T-cell (primary cell): ENCODE results near the gene RPTOR. TPM values are rescaled to one million over a fixed set of nuclear protein-coding genes. Genes with fewer than 3 reads are reported as not detected.

ENCODE experiments used
- ATAC-seq, 4 experiments: fragments of 200-7000 bp in 3 of 4; fragments of 150-1000 bp in 1 of 4; cut with Tn5 transposase; replicated peaks in 1 of 4; 1 replicate in 3 of 4; 2 replicates in 1 of 4; pipeline ENCODE4 v1.10.0; 2021; ENCODE audit warnings: moderate library complexity in 3 of 4, mild to moderate bottlenecking in 2 of 4, moderate number of reproducible peaks in 1 of 4
- CTCF ChIA-PET, 2 donors: fragments of 300-600 bp; sonication (Branson Sonifier 250); formaldehyde crosslinking; loops; one replicate each; lab custom pipeline; 2022; ENCODE audit warnings: antibody characterized with exemption in 2 of 2; lab: Charles Lee
- POLR2A ChIA-PET, 2 donors: fragments of 300-600 bp; sonication (Branson Sonifier 250); formaldehyde crosslinking; loops; one replicate each; lab custom pipeline; 2022; ENCODE audit warnings: antibody characterized with exemption in 2 of 2; lab: Charles Lee
- DNase-seq, 35 experiments: peaks; one replicate each; pipeline versions ENCODE4 v3.0.0 to v3.0.0-alpha.2; 2013 to 2023
- H3K27ac ChIP-seq: one replicate; pipeline ENCODE4 v1.5.1; 2013; ENCODE audit warnings: low read length
- H3K27me3 ChIP-seq, 2 experiments: replicated peaks in 1 of 2; 1 replicate in 1 of 2; 2 replicates in 1 of 2; pipeline versions ENCODE4 v1.6.1 to v1.7.0; 2013; ENCODE audit warnings: low read length in 1 of 2, mixed read lengths in 1 of 2; ENCODE audit not compliant: control insufficient read depth in 2 of 2, insufficient read depth in 2 of 2; ENCODE audit errors: extremely low read depth in 1 of 2
- H3K36me3 ChIP-seq, 2 donors: 1 replicate in 1 of 2; 2 replicates in 1 of 2; pipeline versions ENCODE4 v1.6.1 to v1.7.0; 2013; ENCODE audit warnings: low read length in 1 of 2; ENCODE audit not compliant: control insufficient read depth in 2 of 2, insufficient read depth in 1 of 2; ENCODE audit errors: extremely low read depth in 1 of 2
- H3K4me1 ChIP-seq, 2 experiments: 1 replicate in 1 of 2; 2 replicates in 1 of 2; pipeline versions ENCODE4 v1.6.1 to v1.7.0; 2013; ENCODE audit warnings: low read length in 2 of 2, mixed read lengths in 1 of 2; ENCODE audit not compliant: insufficient read depth in 2 of 2, control insufficient read depth in 1 of 2; ENCODE audit errors: extremely low read depth in 1 of 2
- H3K4me3 ChIP-seq, 2 donors: 1 replicate in 1 of 2; 2 replicates in 1 of 2; pipeline versions ENCODE4 v1.5.1 to v1.7.0; 2013; ENCODE audit warnings: mild to moderate bottlenecking in 2 of 2, low read length in 1 of 2, moderate library complexity in 1 of 2; ENCODE audit not compliant: control insufficient read depth in 1 of 2; ENCODE audit errors: extremely low read depth in 1 of 2
- H3K9me3 ChIP-seq: 2 replicates; pipeline ENCODE4 v1.7.0; 2013
- H3K27ac Mint-ChIP-seq, 2 donors: one replicate each; pipeline ENCODE4 v1.8.0; 2020 to 2021; ENCODE audit warnings: mild to moderate bottlenecking in 2 of 2, mixed read lengths in 2 of 2
- H3K27me3 Mint-ChIP-seq, 2 donors: one replicate each; pipeline ENCODE4 v1.8.0; 2021 to 2022; ENCODE audit warnings: mixed read lengths in 2 of 2
- H3K36me3 Mint-ChIP-seq: one replicate; pipeline ENCODE4 v1.8.0; 2021; ENCODE audit warnings: mixed read lengths
- H3K4me1 Mint-ChIP-seq, 3 donors: one replicate each; pipeline ENCODE4 v1.8.0; 2020 to 2022; ENCODE audit warnings: mixed read lengths in 3 of 3, mild to moderate bottlenecking in 1 of 3
- H3K4me3 Mint-ChIP-seq, 3 donors: one replicate each; pipeline ENCODE4 v1.8.0; 2020 to 2022; ENCODE audit warnings: mild to moderate bottlenecking in 3 of 3, mixed read lengths in 3 of 3, moderate library complexity in 3 of 3
- H3K9me3 Mint-ChIP-seq, 3 donors: one replicate each; pipeline ENCODE4 v1.8.0; 2020 to 2022; ENCODE audit warnings: mixed read lengths in 3 of 3
- WGBS: methylation state at CpG from one replicate; pipeline ENCODE4 v1.1.5; 2013; ENCODE audit warnings: missing lambda C conversion rate; ENCODE audit not compliant: insufficient coverage; 5-methylcytosine and 5-hydroxymethylcytosine counted together
- total RNA-seq, 35 experiments: library from RNA in 6 of 35; stranded (reverse) in 6 of 35; fragments of 120-200 nt in 1 of 35; gene quantifications; one replicate each; pipeline versions ENCODE4 v1.2.1 to v1.2.4 and lab custom pipeline; 2013 to 2026

The RPTOR gene
- total RNA-seq, 5 donors from 2014 or later (not counting 1 experiment from before 2014, with no cell fraction given) = 59.4 to 76.8 (median 71.4) TPM

GRCh38 chr17:80845863-80846671 is 301.4 kb downstream of the RPTOR start:
- Mint-ChIP-seq H3K27ac (peak overlapping the region; percentile 48 to 97), H3K27me3 (no peaks in the 10 kb centered on the region), H3K4me1 (peaks cover 47 to 58% (median 49%) of the 10 kb centered on the region in 3 donors), H3K4me3 (peak overlapping the region in 1 of 3 donors; percentile 67), H3K36me3 (peaks cover 21% of the 10 kb centered on the region), H3K9me3 (no peaks in the 10 kb centered on the region)
- ATAC-seq (no peak), DNase-seq (no peak)
- ChIA-PET CTCF (no interaction called here), POLR2A (no interaction called here)
- peaks cover 16 to 46% of the 10 kb centered on the region in 2 experiments for H3K4me1 ChIP-seq
- H3K27ac ChIP-seq = no peak overlapping the region
- no peaks in the 10 kb centered on the region for H3K27me3 ChIP-seq
- H3K4me3 ChIP-seq = no peak overlapping the region
- H3K9me3 ChIP-seq = no peaks in the 10 kb centered on the region
- 93% methylated on average over 36 of the region's 36 CpGs for WGBS
- H3K36me3 ChIP-seq = peaks cover 3 to 8% of the 10 kb centered on the region in 2 donors

- H3K27ac ChIP-seq = peak overlapping the region; percentile 65
- H3K4me1 Mint-ChIP-seq = peaks cover 49 to 61% (median 50%) of the 10 kb centered on the region in 3 donors
These were observed 302.3 kb downstream of the RPTOR start for GRCh38 chr17:80846932-80847331.

DNA sequence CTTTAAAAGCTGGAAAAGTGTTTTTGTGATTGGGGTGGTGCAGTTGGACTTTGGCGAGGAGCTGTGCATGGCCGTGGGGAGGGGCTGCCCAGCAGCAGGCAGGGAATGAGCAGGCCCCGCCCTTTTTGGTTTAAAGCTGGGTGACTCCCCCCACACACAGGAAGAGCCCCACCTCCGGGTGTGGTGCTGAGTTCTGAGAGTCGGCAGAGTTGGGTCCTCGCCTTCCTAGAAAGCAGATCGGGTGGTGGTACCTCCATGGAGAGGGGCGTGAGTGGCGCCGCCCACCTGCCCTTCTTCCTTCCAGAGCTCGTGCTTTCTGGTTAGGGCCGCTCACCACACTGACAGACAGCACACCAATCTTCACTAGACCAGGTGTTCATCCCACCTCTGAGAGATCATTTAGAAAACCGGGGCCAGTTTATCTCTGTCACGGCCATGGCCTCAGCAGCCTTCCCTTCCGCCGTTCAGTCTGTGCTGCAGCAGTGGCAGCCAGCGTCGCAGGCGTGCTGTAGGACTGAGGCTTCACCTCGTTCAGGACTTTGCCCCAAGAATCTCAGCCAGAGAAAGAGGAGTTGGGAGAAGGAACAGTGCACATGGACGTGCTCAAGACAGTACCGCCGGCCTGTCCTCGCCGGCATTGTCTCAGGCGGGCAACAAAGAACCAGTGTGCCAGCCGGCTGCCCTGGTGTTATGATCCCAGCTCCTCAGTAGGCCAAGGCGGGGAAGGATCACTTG is 303.0 kb downstream of the RPTOR start:
- Histone ChIP-seq H3K27ac (peak overlapping the region; percentile 65), H3K9me3 (no peaks in the 10 kb centered on the region), H3K4me1 (peaks cover 16 to 46% of the 10 kb centered on the region in 2 experiments), H3K27me3 (no peaks in the 10 kb centered on the region), H3K4me3 (no peak overlapping the region), H3K36me3 (peaks cover 11 to 18% of the 10 kb centered on the region in 2 donors)
- peaks cover 49 to 64% (median 57%) of the 10 kb centered on the region in 3 donors for H3K4me1 Mint-ChIP-seq
- peaks cover 23% of the 10 kb centered on the region for H3K36me3 Mint-ChIP-seq
- no peaks in the 10 kb centered on the region for H3K9me3 Mint-ChIP-seq
- ATAC-seq (peak; percentile 90 to 94 (median 92)), DNase-seq (peak in 34 of 35 experiments; percentile 9 to 69 (median 35))
- H3K27me3 Mint-ChIP-seq = no peaks in the 10 kb centered on the region
- WGBS = 37% methylated on average over 24 of the region's 28 CpGs
- peak overlapping the region; percentile 55 to 67 (median 64) for H3K4me3 Mint-ChIP-seq
- CTCF ChIA-PET = no interaction called here
- H3K27ac Mint-ChIP-seq = peak overlapping the region; percentile 94 to 97
- POLR2A ChIA-PET = no interaction called here

More at GRCh38 chr17:80846932-80847331, 302.3 kb downstream of the RPTOR start:
- ChIA-PET CTCF (no interaction called here), POLR2A (no interaction called here)
- no peak for DNase-seq
- Mint-ChIP-seq H3K27me3 (no peaks in the 10 kb centered on the region), H3K27ac (peak overlapping the region; percentile 94 to 97), H3K9me3 (no peaks in the 10 kb centered on the region), H3K4me3 (peak overlapping the region; percentile 55 to 67 (median 64)), H3K36me3 (peaks cover 24% of the 10 kb centered on the region)
- H3K9me3 ChIP-seq = no peaks in the 10 kb centered on the region
- H3K4me1 ChIP-seq = peaks cover 16 to 46% of the 10 kb centered on the region in 2 experiments
- 96% methylated on average over 16 of the region's 17 CpGs for WGBS
- ATAC-seq = no peak
- H3K36me3 ChIP-seq = peaks cover 6 to 13% of the 10 kb centered on the region in 2 donors
- H3K27me3 ChIP-seq = no peaks in the 10 kb centered on the region
- no peak overlapping the region for H3K4me3 ChIP-seq

- H3K4me1 Mint-ChIP-seq = peaks cover 49 to 64% (median 61%) of the 10 kb centered on the region in 3 donors
- Histone ChIP-seq H3K4me3 (no peak overlapping the region), H3K4me1 (peaks cover 16 to 46% of the 10 kb centered on the region in 2 experiments), H3K9me3 (no peaks in the 10 kb centered on the region), H3K36me3 (peaks cover 16 to 21% of the 10 kb centered on the region in 2 donors), H3K27ac (peak overlapping the region; percentile 65), H3K27me3 (no peaks in the 10 kb centered on the region)
- H3K27me3 Mint-ChIP-seq = no peaks in the 10 kb centered on the region
- POLR2A ChIA-PET = interaction anchor here in 1 of 2 donors (0.5 kb wide), 1 partner anchor 333 kb away, joined by 7 read pairs; no protein-coding TSS in a partner anchor
- DNase-seq = no peak
- no peaks in the 10 kb centered on the region for H3K9me3 Mint-ChIP-seq
- CTCF ChIA-PET = no interaction called here
- H3K36me3 Mint-ChIP-seq = peaks cover 23% of the 10 kb centered on the region
- 97% methylated on average over 9 of the region's 21 CpGs for WGBS
- ATAC-seq = no peak
- H3K27ac Mint-ChIP-seq = peak overlapping the region; percentile 94 to 97
- H3K4me3 Mint-ChIP-seq = peak overlapping the region in 1 of 3 donors; percentile 67
These were observed 303.9 kb downstream of the RPTOR start for GRCh38 chr17:80848449-80849102.

GRCh38 chr17:80849119-80849518 is 304.5 kb downstream of the RPTOR start:
- H3K4me3 ChIP-seq = no peak overlapping the region
- no peaks in the 10 kb centered on the region for H3K9me3 ChIP-seq
- no peak for DNase-seq
- Mint-ChIP-seq H3K27me3 (no peaks in the 10 kb centered on the region), H3K36me3 (peaks cover 23% of the 10 kb centered on the region), H3K9me3 (no peaks in the 10 kb centered on the region), H3K4me3 (peak overlapping the region in 1 of 3 donors; percentile 67), H3K4me1 (peaks cover 49 to 64% (median 61%) of the 10 kb centered on the region in 3 donors), H3K27ac (peak overlapping the region; percentile 94 to 97)
- ATAC-seq = no peak
- ChIA-PET CTCF (no interaction called here), POLR2A (interaction anchor here in 1 of 2 donors (0.5 kb wide), 1 partner anchor 333 kb away, joined by 7 read pairs; no protein-coding TSS in a partner anchor)
- no peak overlapping the region for H3K27ac ChIP-seq
- peaks cover 16 to 21% of the 10 kb centered on the region in 2 donors for H3K36me3 ChIP-seq
- WGBS = 100% methylated on average over 2 of the region's 12 CpGs
- H3K4me1 ChIP-seq = peaks cover 16 to 46% of the 10 kb centered on the region in 2 experiments
- H3K27me3 ChIP-seq = no peaks in the 10 kb centered on the region

- DNase-seq (no peak), ATAC-seq (no peak)
- Histone ChIP-seq H3K27ac (no peak overlapping the region), H3K4me1 (peaks cover 16 to 46% of the 10 kb centered on the region in 2 experiments), H3K4me3 (no peak overlapping the region), H3K27me3 (no peaks in the 10 kb centered on the region), H3K36me3 (peaks cover 16 to 21% of the 10 kb centered on the region in 2 donors), H3K9me3 (no peaks in the 10 kb centered on the region)
- Mint-ChIP-seq H3K27me3 (no peaks in the 10 kb centered on the region), H3K36me3 (peaks cover 26% of the 10 kb centered on the region), H3K4me3 (no peak overlapping the region), H3K27ac (peak overlapping the region; percentile 68 to 76), H3K4me1 (peaks cover 51 to 68% (median 61%) of the 10 kb centered on the region in 3 donors), H3K9me3 (no peaks in the 10 kb centered on the region)
- WGBS = no CpG with 5 or more reads among the region's 9 CpGs
- ChIA-PET POLR2A (no interaction called here), CTCF (no interaction called here)
These were observed 305.5 kb downstream of the RPTOR start for GRCh38 chr17:80850109-80850508.
